ENCODE measurements around the gene ZNF787. TPM values are rescaled to one million over a fixed set of nuclear protein-coding genes. Genes with fewer than 3 reads are reported as not detected.

ZNF787 gene
- total and polyA plus RNA-seq, 2 of the 13 experiments (the other 11 are each of a cell fraction or from before 2014, with no cell fraction given), result 15.1 to 42.8 TPM

DNA sequence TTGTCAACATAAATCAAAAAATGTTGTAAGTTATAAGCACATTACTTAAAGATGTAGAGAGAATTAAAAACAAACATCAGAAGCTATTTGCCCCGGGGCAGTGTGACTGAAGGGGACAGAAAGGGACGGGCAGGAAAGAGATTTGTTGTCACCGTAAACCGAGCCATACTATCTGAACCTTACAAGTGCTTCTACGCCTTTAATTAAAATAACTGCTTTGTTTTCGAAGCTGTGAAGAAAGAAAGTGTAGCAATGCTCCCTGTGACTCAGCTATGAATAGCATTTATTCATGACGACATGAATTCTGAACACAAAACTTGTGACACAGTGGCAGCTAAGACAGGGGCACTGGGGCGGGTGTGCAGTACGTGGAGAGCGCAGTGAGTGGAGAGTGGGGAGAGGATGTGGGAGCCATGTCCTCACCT, 30.0 kb downstream of the ZNF787 start (continued):
- TF ChIP-seq, protein P1, sequence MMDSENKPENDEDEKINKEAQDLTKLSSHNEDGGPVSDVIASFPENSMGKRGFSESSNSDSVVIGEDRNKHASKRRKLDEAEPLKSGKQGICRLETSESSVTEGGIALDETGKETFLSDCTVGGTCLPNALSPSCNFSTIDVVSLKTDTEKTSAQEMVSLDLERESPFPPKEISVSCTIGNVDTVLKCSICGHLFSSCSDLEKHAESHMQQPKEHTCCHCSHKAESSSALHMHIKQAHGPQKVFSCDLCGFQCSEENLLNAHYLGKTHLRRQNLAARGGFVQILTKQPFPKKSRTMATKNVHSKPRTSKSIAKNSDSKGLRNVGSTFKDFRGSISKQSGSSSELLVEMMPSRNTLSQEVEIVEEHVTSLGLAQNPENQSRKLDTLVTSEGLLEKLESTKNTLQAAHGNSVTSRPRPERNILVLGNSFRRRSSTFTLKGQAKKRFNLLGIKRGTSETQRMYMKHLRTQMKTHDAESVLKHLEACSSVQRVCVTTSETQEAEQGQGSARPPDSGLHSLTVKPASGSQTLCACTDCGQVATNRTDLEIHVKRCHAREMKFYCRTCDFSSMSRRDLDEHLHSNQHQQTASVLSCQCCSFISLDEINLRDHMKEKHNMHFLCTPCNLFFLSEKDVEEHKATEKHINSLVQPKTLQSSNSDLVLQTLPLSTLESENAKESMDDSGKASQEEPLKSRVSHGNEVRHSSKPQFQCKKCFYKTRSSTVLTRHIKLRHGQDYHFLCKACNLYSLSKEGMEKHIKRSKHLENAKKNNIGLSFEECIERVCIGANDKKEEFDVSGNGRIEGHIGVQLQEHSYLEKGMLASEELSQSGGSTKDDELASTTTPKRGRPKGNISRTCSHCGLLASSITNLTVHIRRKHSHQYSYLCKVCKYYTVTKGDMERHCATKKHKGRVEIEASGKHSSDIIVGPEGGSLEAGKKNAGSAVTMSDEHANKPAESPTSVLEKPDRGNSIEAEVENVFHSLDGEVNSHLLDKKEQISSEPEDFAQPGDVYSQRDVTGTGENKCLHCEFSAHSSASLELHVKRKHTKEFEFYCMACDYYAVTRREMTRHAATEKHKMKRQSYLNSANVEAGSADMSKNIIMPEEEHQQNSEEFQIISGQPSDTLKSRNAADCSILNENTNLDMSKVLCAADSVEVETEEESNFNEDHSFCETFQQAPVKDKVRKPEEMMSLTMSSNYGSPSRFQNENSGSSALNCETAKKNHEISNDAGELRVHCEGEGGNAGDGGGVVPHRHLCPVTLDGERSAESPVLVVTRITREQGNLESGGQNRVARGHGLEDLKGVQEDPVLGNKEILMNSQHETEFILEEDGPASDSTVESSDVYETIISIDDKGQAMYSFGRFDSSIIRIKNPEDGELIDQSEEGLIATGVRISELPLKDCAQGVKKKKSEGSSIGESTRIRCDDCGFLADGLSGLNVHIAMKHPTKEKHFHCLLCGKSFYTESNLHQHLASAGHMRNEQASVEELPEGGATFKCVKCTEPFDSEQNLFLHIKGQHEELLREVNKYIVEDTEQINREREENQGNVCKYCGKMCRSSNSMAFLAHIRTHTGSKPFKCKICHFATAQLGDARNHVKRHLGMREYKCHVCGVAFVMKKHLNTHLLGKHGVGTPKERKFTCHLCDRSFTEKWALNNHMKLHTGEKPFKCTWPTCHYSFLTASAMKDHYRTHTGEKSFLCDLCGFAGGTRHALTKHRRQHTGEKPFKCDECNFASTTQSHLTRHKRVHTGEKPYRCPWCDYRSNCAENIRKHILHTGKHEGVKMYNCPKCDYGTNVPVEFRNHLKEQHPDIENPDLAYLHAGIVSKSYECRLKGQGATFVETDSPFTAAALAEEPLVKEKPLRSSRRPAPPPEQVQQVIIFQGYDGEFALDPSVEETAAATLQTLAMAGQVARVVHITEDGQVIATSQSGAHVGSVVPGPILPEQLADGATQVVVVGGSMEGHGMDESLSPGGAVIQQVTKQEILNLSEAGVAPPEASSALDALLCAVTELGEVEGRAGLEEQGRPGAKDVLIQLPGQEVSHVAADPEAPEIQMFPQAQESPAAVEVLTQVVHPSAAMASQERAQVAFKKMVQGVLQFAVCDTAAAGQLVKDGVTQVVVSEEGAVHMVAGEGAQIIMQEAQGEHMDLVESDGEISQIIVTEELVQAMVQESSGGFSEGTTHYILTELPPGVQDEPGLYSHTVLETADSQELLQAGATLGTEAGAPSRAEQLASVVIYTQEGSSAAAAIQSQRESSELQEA (CRISPR knock-in tag; IDR thresholded peaks at IDR 0.05; ENCODE audit: not compliant biosample characterization), result no peak
- TF ChIP-seq ZNF496 (CRISPR knock-in tag; IDR thresholded peaks at IDR 0.05; ENCODE audit: insufficient replicate concordance) (no peak), SATB2 (CRISPR knock-in tag; IDR thresholded peaks at IDR 0.05) (no peak), TP53 (CRISPR knock-in tag; conservative IDR thresholded peaks at IDR 0.05) (no peak), ZNF749 (CRISPR knock-in tag; IDR thresholded peaks at IDR 0.05; ENCODE audit: borderline replicate concordance) (no peak), ZBTB20 (CRISPR knock-in tag; IDR thresholded peaks at IDR 0.05; ENCODE audit: borderline replicate concordance, low read depth) (no peak), PHF20 (CRISPR knock-in tag; IDR thresholded peaks at IDR 0.05) (no peak)

Measured in HepG2 (cell line).